ENCODE results near the gene SPAG17.

GRCh38 chr1:117964290-117965038, 220.6 kb downstream of the SPAG17 start:
- TF ChIP-seq USF2 (IDR thresholded peaks at IDR 0.05; ENCODE audit: low read depth, low read length) = no peak
- TF ChIP-seq CTCF (conservative IDR thresholded peaks at IDR 0.05; ENCODE audit: low read depth, low read length) = no peak

Data from IMR-90 (cell line).